Hepatic stellate cell (primary cell): ENCODE measurements around the gene TLE7.

Experiments used
- DNase-seq: peaks from one replicate; pipeline ENCODE4 v3.0.0; 2011; ENCODE audit warnings: low spot score

The TLE7 gene

DNA sequence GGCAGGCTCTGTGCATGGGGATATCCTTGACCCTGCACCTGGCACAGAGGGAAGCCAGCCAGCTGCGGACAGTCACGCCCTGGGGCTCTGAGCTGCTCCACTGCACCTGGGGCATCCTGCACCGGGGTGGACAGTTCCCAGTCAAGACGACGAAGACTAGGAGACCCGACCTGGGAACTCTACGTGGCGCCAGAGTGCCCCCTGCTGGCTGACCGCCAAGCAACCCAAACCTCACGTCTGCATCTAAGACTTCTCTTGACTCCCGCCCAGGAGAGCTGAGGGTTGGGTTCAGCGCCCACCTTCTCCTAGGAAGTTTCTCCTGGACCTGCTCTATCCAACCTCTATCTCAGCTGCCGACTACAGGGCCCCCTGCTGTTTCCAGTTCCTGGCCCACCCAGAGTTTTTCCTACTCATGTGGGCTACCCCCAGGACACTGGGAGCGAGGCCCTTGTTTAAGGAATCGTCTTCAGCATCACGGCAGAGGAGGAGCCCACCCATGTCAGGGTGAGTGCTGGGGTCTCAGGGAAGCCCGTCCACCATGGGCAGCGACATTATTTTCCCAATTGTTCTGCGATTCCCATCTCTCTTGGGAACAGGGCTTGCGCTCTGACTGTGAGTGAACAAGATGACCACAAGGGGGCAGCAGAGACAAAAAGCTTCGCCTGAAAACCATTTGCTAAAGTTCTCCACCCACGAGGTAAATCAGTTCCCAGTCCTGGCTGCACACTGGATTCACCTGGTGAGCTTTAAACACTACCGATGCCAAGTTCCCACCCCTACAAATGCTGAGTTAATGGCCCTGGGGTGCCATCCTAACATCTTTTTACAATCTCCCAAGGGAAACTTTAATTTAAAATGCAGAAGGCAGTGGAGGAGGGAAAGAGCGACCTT is 29.3 kb downstream of the TLE7 start:
- peak; percentile 82 for DNase-seq

DNA sequence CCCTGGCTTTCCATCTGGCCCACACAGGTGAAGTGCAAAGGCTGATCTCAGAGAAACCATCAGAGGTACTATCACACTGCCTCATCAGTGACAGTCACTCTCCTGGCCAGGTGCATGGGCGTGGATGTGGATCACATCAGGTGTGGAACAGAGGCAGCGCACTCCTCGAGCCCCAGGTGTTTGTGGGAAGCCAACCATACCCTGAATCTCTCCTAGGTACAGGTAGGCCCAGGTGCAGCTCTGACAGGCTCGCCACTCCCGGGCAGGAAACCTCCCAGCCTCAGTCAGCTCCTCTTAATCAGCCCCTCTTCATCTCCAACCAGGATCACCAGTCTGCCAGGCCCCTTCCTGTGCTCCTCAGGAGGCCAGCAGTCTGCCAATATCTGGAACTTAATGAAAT is 31.7 kb downstream of the TLE7 start:
- DNase-seq, result no peak

DNA sequence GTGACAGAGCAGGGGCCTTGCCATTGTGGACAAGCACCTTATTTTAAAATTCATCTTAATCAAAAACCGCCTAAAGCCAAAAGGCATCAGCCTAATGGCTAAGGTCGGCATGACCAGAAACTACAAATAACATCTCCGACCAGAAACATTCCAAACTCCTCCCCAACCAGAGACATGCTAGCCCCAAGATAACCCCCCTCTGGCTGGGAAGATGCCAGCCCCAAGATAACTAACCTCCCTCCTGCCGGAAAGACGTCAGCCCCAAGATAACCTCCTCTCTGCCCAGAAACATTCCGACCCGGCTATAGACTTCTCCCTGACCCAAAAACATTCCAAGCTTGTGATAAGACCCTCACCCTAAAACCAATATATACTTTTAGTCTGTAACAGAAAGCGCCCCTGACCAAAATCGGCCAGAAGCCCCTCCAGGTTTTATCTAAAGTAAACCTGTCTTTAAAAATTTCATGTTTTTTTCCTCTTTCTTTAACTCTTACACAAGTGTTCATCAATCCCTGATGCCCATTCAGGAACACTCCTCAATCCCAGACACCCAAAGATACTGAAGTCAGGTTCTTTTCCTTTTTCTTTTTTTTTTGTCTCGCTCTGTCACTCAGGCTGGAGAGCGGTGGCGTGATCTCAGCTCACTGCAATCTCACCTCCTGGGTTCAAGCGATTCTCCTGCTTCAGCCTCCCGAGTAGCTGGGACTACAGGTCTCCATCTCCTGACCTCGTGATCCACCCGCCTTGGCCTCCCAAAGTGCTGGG is 32.7 kb downstream of the TLE7 start:
- DNase-seq, result no peak

DNA sequence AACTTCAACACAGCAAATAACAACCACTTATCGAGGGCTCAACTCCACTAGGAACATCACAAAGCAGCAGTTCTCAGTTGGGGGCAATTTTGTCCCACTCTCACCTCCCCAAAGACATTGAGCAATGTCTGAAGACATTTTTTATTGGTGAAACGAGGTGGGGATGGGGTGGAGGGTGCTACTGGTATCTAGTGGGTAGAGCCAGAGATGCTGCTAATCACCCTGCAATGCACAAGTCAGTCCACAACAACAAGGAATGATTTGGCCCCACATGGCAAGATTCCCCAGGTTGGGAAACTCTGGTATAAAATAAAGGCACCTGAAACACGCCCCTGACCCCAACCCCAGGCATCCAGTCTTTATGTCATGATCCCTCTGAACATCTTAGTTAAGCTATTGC is 33.3 kb downstream of the TLE7 start:
- no peak for DNase-seq

DNA sequence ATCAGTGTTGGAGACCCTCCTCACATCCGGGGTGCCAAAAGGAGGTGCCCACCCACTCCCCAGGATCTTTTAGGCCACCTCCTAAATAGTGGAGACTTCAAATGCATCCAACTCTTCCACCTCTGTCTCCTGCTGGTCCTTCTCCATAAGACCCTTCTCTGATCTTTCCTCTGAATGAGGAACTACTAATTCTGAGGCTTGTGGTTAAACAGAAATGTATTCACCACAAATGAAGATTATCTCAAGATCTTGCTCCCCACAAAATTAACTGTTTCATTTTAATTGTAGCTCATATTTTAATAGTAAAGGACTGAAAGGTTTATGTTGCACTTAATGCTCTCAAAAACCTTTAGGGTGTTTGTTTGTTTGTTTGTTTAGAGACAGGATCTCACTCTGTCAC is 34.1 kb downstream of the TLE7 start:
- no peak for DNase-seq

DNA sequence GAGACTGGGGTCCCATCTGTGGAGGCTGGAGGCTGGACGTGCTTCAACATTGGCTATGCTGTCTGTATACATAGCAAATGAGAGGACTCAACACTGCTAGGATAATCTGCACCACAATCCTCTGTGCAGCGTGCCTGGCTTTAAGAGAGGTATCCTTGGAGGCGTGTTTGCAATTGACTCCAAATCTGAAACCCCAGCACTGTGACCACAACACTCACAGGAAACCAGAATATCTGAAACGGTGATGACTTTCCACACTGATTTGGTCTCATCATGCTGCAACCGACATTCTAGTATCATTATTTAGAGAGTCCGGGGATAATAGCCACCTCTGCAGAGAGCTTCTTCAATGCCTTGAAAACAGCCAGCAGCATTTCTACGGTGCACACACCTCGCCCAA is 35.1 kb downstream of the TLE7 start:
- DNase-seq, result no peak

DNA sequence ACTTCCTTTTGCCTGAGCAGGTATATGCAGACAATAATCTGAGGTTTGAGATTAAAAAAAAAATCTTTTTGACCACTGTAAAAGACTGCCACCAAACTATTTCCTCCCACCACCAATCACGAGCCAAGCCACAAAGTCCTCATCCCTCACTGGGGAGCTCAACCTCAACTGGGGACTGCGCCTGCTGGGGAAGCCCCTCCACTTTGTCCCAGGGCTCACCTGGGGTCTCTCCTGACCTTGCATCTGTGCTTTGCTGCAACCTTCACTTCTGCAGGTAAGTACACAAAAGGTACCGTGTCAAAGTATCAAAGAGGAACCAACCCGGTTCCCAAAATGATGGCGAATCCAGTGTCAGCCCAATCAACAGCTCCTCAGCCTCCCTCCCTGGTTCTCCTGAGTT is 35.5 kb downstream of the TLE7 start:
- no peak for DNase-seq

DNA sequence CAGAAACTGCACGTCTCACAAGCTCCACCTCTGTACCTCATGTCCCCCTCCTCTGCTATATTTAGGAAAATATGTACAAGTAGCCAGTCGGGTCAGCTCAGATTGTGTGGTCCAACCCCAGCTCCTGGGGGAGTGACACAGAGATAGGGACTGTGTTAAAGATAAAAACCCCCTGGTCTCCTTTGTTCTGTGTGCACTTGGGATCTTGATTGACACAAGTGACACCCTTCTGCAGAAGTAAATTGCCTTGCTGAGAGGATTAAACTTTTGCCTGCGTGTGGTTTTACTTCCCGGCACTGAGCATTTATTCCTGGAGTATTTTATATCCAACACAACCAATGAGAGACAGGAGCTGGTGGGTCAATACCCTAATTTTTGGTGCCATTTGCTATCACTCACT is 37.5 kb downstream of the TLE7 start:
- DNase-seq, result no peak

DNA sequence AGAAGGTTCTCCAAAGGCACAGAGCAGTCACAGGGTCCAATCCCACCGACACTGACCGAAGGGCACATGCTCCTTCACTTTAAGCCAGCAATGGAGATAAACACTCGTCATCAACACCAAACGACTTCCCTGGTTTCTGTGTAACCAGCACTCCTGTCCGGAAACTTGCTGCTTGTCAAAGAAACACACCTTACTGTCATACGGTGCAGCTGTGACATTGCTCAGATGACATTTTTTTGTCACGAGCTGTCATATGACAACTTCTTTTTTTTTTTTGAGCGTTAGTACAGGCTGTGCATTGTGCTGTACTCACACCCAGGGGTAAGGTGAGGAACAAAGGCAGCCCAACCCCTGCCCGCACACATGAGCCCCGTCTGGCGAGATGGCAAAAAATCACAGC is 39.2 kb downstream of the TLE7 start:
- DNase-seq, result no peak

DNA sequence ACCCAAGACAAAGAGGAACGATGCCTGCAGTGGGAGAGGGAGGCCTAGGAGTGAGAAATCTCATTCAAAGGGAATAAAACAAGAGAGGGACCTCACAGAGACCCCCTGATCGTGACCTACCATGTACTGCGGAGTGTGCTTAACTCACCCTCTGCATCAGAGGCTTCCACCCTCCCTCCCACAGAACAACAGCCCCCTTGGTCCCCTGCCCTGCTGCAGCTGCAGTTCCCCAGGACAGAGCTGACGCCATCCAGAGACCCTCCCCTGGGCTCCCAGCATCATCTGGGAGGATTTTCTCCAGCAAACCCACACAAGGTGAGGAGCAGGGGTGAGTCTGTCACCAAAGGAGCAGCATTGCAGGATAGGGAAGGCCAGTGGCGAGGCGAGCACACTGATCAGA is 39.8 kb downstream of the TLE7 start:
- DNase-seq, result no peak

DNA sequence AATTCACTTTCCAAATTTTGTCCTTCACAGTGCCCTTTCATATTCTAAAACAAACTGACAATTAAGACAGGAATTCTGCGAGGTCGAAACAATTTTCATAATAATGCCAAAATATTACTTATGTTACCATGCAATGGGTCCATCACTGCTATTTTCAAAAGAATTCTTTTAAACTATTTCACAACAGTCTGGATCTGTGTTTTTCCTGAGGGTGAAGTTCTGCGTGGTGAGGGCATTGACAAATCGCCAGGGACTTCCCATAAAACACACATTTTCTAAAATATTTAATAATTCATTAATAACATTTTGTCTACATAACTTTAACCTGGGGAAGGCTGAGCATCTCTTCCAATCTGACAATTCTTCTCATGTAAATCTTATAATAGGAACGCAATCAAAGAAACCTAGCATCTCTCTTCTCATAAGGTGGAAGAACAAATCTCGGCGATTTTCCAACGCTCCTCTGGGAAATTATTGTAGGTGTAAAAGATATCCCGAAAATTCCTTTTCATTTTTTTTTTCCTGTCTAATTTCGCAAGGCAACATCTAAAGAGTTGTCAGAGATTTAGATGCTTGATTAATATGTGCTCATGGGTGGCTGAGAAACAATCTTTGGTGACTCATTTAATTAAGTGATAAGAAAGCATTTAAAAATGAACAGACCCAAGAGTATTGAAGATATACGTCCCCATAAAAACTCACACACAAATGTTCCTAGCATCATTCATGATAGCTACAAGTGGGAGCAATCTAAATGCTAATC is 41.9 kb downstream of the TLE7 start:
- no peak for DNase-seq

DNA sequence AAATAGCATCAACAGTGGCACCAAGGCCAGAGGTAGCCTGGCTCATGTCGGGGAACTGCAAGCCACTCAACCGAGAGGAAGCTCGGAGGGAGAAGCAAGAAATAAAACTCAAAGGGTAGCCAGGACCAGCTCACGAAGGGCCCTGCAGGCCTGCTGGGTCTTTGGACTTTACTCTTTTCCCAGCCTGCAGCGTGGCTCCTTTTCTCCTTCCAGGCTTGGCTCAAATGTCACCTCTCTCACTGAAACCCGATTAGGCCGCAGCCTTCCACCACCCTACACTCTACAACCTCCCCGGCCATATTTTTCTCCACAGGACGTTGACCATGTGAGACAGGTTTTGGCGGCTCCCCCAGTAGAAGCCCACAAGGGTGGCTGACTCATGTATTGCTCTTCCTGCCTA is 45.3 kb downstream of the TLE7 start:
- no peak for DNase-seq

DNA sequence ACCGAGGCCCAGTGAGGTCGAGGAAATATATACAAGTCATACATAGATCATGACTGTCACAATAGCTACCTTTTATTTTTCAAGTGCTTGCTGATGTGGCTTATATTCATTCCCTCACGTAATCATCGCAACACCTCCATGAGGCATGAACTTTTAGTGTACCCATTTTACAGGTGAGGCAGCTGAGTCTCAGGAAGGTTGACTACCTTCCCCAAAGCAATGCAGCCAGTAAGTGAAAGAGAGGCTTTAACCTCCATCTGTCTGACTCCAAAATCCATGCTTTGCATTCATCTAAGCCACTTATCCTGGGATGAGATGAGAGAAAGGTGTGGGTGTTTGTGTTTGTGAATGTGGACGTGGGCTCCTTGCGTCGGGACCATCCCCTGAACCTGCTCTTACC is 52.5 kb downstream of the TLE7 start:
- DNase-seq, result no peak

DNA sequence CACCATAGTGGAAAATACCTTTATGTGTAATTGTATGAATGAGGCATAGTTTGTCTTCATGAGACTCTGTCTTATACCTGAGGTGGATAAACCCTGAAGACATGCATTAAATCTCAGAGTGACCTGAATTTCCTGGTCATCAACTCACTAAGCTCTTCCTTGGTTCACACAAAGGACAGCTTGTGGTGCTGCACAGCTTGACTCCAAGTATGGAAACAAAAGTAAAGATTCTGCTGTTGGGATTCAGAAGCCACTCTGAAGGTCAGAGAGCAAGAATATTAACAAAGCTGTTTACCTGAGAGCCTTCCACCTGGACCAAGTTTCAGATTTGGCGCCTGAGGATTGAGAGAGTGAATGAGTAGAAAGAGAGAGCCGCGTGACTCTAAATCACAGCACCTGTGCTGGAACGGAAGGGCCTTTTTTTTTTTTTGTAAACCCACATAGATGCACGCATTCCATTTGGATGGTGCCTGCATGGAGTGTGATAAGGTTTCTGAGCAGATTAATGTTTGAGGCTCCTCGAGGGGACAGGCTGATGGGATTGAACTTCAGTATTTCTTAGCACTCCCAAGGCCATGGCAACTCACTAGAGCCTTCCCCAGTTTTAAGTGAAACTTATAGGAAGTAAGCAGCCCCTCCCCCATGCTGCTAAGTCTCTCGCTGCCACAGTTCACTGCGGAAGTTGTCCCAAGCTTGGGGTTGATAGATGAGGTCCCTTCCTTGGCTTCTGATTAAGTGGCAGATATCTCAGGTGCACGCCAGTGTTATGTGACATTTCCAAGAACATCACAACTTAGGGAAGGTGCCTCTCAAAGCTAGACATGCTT is 54.6 kb downstream of the TLE7 start:
- DNase-seq, result no peak

DNA sequence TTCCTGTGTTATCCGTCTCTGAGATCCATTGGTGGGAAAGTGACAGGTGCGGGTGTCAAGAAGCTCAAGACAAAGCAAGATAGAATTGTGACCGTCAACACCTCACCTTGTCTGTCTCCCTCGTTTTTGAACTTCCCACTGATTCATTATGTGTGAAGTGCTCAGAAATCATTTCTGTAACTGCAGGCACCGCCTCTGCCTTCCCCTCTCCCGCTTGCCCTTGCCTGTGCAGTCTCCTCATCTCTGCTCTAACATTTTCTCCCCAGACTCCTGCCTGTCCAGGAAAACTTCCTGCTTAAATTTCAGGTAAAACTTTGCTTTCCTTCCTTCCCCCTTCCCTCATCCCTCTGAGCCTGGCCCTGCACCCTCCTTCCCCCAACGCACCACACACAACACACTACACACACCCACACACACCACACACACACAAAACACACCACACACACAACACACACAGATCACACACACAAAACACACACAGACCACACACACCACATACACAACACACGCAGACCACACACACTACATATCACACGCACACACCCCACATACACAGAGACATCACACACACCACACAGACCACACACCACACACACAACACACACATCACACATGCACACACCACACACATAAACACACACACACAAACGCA is 57.7 kb downstream of the TLE7 start:
- no peak for DNase-seq

DNA sequence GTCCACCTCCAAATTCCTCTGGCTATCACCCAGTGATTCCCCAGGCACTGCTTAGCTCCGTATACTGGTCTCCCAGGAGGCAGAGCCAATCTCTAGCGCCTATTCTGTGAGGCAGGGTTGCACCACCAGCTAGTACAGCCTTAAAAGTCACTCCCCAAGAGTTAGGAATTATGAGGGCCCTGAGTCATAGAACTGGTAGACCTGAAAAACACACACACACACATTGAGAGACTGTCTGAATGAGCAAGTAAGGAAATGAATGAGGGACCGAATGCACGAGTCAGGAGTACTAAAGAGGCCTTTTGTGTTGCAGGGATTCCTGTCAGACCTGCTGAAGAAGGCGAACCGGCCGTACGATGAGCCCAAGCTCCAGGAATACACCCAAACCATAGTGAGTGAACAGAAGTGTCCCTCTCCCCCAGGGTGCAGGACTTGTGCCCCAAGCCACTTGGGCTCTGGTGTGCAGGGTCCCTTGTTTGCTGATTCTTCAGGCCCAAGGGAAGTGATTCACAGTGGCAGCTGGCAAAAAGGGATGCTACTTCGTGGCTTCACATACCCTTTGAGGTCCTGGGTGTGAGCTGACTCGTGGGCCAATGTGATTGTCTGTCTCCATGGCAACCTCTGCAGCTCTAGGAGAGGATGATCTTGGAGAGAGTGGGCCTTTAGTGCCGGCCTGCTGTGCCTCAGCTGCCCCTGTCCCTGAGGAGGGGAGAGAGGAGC is 58.6 kb downstream of the TLE7 start:
- no peak for DNase-seq

DNA sequence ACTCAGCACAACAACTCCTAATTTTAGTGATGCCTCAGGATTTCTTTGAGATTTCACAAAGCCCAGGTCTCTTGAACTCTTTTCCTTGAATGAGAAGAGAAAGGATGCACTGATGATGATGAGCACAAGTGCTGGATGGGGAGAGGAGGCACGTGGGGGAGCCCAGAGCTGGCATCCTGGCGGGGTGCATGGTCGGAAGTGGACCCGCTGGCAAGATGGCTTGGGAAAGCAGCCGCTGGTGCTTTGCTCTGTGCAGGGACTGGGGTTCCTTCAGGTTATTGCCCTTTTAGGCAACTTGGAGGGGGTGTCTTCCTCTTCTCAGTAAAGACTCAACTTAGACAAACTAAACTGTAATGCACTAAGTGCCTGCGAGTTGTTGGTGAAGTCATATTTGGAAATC is 61.0 kb downstream of the TLE7 start:
- no peak for DNase-seq
